ENCODE measurements around the gene NCOA1.

NCOA1 gene

GRCh38 chr2:24635181-24635580 lies 144.1 kb downstream of the NCOA1 start:
- Histone ChIP-seq H3K9me3 (ENCODE audit: control insufficient read depth, insufficient read depth, low read depth, low read length) (no peaks in the 10 kb centered on the region), H3K4me3 (ENCODE audit: low read depth, low read length) (no peak overlapping the region), H3K36me3 (ENCODE audit: control insufficient read depth in 2 of 2, insufficient read depth in 1 of 2, low read length in 2 of 2) (no peaks in the 10 kb centered on the region), H3K27ac (ENCODE audit: extremely low read depth, low read depth, low read length) (no peak overlapping the region), H3K4me1 (ENCODE audit: control insufficient read depth, insufficient read depth, low read length) (no peaks in the 10 kb centered on the region)
- TF ChIP-seq ZBTB44 (tag by site-specific recombination; IDR thresholded peaks at IDR 0.05) (no peak), ZNF274 (IDR thresholded peaks at IDR 0.05; ENCODE audit: low read length) (no peak), ZNF274 (tag by site-specific recombination; IDR thresholded peaks at IDR 0.05; ENCODE audit: borderline replicate concordance) (no peak), ZNF416 (tag by site-specific recombination; IDR thresholded peaks at IDR 0.05) (no peak), ZNF658 (tag by site-specific recombination; IDR thresholded peaks at IDR 0.05) (no peak), ZNF768 (tag by site-specific recombination; IDR thresholded peaks at IDR 0.05) (no peak), ZNF626 (tag by site-specific recombination; IDR thresholded peaks at IDR 0.05) (no peak), ZNF362 (tag by site-specific recombination; IDR thresholded peaks at IDR 0.05) (no peak), ZNF585B (tag by site-specific recombination; IDR thresholded peaks at IDR 0.05) (no peak), ZNF184 (tag by site-specific recombination; IDR thresholded peaks at IDR 0.05) (no peak), GFI1B (tag by site-specific recombination; IDR thresholded peaks at IDR 0.05) (no peak), ZNF292 (tag by site-specific recombination; IDR thresholded peaks at IDR 0.05; ENCODE audit: borderline replicate concordance, low read depth) (no peak), HIC1 (tag by site-specific recombination; IDR thresholded peaks at IDR 0.05) (no peak), ZNF146 (tag by site-specific recombination; IDR thresholded peaks at IDR 0.05) (no peak), MZF1 (tag by site-specific recombination; IDR thresholded peaks at IDR 0.05; ENCODE audit: borderline replicate concordance) (no peak)
- TF ChIP-seq, protein P1, sequence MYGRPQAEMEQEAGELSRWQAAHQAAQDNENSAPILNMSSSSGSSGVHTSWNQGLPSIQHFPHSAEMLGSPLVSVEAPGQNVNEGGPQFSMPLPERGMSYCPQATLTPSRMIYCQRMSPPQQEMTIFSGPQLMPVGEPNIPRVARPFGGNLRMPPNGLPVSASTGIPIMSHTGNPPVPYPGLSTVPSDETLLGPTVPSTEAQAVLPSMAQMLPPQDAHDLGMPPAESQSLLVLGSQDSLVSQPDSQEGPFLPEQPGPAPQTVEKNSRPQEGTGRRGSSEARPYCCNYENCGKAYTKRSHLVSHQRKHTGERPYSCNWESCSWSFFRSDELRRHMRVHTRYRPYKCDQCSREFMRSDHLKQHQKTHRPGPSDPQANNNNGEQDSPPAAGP (tag by site-specific recombination; IDR thresholded peaks at IDR 0.05): no peak
- TF ChIP-seq, protein P2, sequence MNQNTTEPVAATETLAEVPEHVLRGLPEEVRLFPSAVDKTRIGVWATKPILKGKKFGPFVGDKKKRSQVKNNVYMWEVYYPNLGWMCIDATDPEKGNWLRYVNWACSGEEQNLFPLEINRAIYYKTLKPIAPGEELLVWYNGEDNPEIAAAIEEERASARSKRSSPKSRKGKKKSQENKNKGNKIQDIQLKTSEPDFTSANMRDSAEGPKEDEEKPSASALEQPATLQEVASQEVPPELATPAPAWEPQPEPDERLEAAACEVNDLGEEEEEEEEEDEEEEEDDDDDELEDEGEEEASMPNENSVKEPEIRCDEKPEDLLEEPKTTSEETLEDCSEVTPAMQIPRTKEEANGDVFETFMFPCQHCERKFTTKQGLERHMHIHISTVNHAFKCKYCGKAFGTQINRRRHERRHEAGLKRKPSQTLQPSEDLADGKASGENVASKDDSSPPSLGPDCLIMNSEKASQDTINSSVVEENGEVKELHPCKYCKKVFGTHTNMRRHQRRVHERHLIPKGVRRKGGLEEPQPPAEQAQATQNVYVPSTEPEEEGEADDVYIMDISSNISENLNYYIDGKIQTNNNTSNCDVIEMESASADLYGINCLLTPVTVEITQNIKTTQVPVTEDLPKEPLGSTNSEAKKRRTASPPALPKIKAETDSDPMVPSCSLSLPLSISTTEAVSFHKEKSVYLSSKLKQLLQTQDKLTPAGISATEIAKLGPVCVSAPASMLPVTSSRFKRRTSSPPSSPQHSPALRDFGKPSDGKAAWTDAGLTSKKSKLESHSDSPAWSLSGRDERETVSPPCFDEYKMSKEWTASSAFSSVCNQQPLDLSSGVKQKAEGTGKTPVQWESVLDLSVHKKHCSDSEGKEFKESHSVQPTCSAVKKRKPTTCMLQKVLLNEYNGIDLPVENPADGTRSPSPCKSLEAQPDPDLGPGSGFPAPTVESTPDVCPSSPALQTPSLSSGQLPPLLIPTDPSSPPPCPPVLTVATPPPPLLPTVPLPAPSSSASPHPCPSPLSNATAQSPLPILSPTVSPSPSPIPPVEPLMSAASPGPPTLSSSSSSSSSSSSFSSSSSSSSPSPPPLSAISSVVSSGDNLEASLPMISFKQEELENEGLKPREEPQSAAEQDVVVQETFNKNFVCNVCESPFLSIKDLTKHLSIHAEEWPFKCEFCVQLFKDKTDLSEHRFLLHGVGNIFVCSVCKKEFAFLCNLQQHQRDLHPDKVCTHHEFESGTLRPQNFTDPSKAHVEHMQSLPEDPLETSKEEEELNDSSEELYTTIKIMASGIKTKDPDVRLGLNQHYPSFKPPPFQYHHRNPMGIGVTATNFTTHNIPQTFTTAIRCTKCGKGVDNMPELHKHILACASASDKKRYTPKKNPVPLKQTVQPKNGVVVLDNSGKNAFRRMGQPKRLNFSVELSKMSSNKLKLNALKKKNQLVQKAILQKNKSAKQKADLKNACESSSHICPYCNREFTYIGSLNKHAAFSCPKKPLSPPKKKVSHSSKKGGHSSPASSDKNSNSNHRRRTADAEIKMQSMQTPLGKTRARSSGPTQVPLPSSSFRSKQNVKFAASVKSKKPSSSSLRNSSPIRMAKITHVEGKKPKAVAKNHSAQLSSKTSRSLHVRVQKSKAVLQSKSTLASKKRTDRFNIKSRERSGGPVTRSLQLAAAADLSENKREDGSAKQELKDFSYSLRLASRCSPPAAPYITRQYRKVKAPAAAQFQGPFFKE (tag by site-specific recombination; IDR thresholded peaks at IDR 0.05; ENCODE audit: borderline replicate concordance): no peak
- TF ChIP-seq, protein P3, sequence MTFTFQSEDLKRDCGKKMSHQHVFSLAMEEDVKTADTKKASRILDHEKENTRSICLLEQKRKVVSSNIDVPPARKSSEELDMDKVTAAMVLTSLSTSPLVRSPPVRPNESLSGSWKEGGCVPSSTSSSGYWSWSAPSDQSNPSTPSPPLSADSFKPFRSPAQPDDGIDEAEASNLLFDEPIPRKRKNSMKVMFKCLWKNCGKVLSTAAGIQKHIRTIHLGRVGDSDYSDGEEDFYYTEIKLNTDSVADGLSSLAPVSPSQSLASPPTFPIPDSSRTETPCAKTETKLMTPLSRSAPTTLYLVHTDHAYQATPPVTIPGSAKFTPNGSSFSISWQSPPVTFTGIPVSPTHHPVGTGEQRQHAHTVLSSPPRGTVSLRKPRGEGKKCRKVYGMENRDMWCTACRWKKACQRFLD (tag by site-specific recombination; IDR thresholded peaks at IDR 0.05): no peak
- POLR2A ChIA-PET: no interaction called here
- CTCF ChIA-PET: no interaction called here
